ENCODE data around the gene SLC35A2.
"Not testable (repeated sequence)": the region's sequence is repeated elsewhere in the genome, so short reads cannot be mapped to it uniquely, and the experiment has no call there.

SLC35A2 gene

GRCh38 chrX:48864210-48864609 lies 47.2 kb downstream of the SLC35A2 start:
- Histone ChIP-seq H3K4me3 (replicated peaks; ENCODE audit: insufficient read depth, low read length) (no peak overlapping the region), H3K27ac (replicated peaks) (no peak overlapping the region), H3K27me3 (ENCODE audit: insufficient read depth, poor library complexity, severe bottlenecking) (no peaks in the 10 kb centered on the region)
- TF ChIP-seq GABPA (IDR thresholded peaks at IDR 0.05; ENCODE audit: low read depth) (no peak), CTCF (IDR thresholded peaks at IDR 0.05; ENCODE audit: insufficient read depth, low read length) (no peak), POLR2AphosphoS5 (IDR thresholded peaks at IDR 0.05; ENCODE audit: low read depth) (no peak), SPI1 (IDR thresholded peaks at IDR 0.05; ENCODE audit: borderline replicate concordance, low read depth) (no peak), REST (IDR thresholded peaks at IDR 0.05; ENCODE audit: insufficient replicate concordance, low read depth) (no peak)
- no peak for DNase-seq (ENCODE audit: low read depth in 1 of 2, low spot score in 1 of 2)

- Histone ChIP-seq H3K27ac (replicated peaks) (no peak overlapping the region), H3K27me3 (ENCODE audit: insufficient read depth, poor library complexity, severe bottlenecking) (no peaks in the 10 kb centered on the region), H3K4me3 (replicated peaks; ENCODE audit: insufficient read depth, low read length) (no peak overlapping the region)
- DNase-seq (ENCODE audit: low read depth in 1 of 2, low spot score in 1 of 2), result peak in 1 of 2 experiments; percentile 13
- TF ChIP-seq CTCF (IDR thresholded peaks at IDR 0.05; ENCODE audit: insufficient read depth, low read length) (no peak), GABPA (IDR thresholded peaks at IDR 0.05; ENCODE audit: low read depth) (no peak), POLR2AphosphoS5 (IDR thresholded peaks at IDR 0.05; ENCODE audit: low read depth) (no peak)
Observed at GRCh38 chrX:48854898-48855297, 56.5 kb downstream of the SLC35A2 start.

- not testable (repeated sequence) for DNase-seq (ENCODE audit: low read depth in 1 of 2, low spot score in 1 of 2); H3K27me3 ChIP-seq (ENCODE audit: insufficient read depth, poor library complexity, severe bottlenecking); H3K27ac ChIP-seq (replicated peaks); H3K4me3 ChIP-seq (replicated peaks; ENCODE audit: insufficient read depth, low read length)
Observed at GRCh38 chrX:48854121-48854804, 57.2 kb downstream of the SLC35A2 start.

GRCh38 chrX:48853494-48853893 lies 58.0 kb downstream of the SLC35A2 start:
- DNase-seq (ENCODE audit: low read depth in 1 of 2, low spot score in 1 of 2); H3K4me3 ChIP-seq (replicated peaks; ENCODE audit: insufficient read depth, low read length); H3K27ac ChIP-seq (replicated peaks); H3K27me3 ChIP-seq (ENCODE audit: insufficient read depth, poor library complexity, severe bottlenecking): not testable (repeated sequence)
